ENCODE data around the gene TTC34.
"Not testable (repeated sequence)": the region's sequence is repeated elsewhere in the genome, so short reads cannot be mapped to it uniquely, and the experiment has no call there.

Gene TTC34

GRCh38 chr1:2659806-2660205, 141.7 kb downstream of the TTC34 start:
- not testable (repeated sequence) for H3K4me3 ChIP-seq (ENCODE audit: low read length); DNase-seq (ENCODE audit: low read depth)

- DNase-seq (ENCODE audit: low read depth); H3K4me3 ChIP-seq (ENCODE audit: low read length): not testable (repeated sequence)
Measured at GRCh38 chr1:2657909-2658308, 143.6 kb downstream of the TTC34 start.

GRCh38 chr1:2657124-2657523, 144.4 kb downstream of the TTC34 start:
- not testable (repeated sequence) for H3K4me3 ChIP-seq (ENCODE audit: low read length); DNase-seq (ENCODE audit: low read depth)

GRCh38 chr1:2655598-2656434, 145.7 kb downstream of the TTC34 start:
- not testable (repeated sequence) for DNase-seq (ENCODE audit: low read depth); H3K4me3 ChIP-seq (ENCODE audit: low read length)

GRCh38 chr1:2654443-2654948, 147.0 kb downstream of the TTC34 start:
- not testable (repeated sequence) for DNase-seq (ENCODE audit: low read depth); H3K4me3 ChIP-seq (ENCODE audit: low read length)

- DNase-seq (ENCODE audit: low read depth), result peak; percentile 17
- H3K4me3 ChIP-seq (ENCODE audit: low read length), result not testable (repeated sequence)
Measured at GRCh38 chr1:2653741-2654442, 147.6 kb downstream of the TTC34 start.

- not testable (repeated sequence) for H3K4me3 ChIP-seq (ENCODE audit: low read length); DNase-seq (ENCODE audit: low read depth)
Measured at GRCh38 chr1:2652926-2653571, 148.4 kb downstream of the TTC34 start.

- H3K4me3 ChIP-seq (ENCODE audit: low read length); DNase-seq (ENCODE audit: low read depth): not testable (repeated sequence)
Measured at GRCh38 chr1:2652152-2652925, 149.2 kb downstream of the TTC34 start.

- DNase-seq (ENCODE audit: low read depth), result no peak
- no peak overlapping the region for H3K4me3 ChIP-seq (ENCODE audit: low read length)
- no peak for TF ChIP-seq CTCF (conservative IDR thresholded peaks at IDR 0.05; ENCODE audit: low read length)
Measured at GRCh38 chr1:2650967-2651645, 150.4 kb downstream of the TTC34 start.

- DNase-seq (ENCODE audit: low read depth), result no peak
- H3K4me3 ChIP-seq (ENCODE audit: low read length), result no peak overlapping the region
- TF ChIP-seq CTCF (conservative IDR thresholded peaks at IDR 0.05; ENCODE audit: low read length), result no peak
Measured at GRCh38 chr1:2646837-2647236, 154.7 kb downstream of the TTC34 start.

- TF ChIP-seq CTCF (conservative IDR thresholded peaks at IDR 0.05; ENCODE audit: low read length), result no peak
- no peak for DNase-seq (ENCODE audit: low read depth)
- H3K4me3 ChIP-seq (ENCODE audit: low read length), result no peak overlapping the region
Measured at GRCh38 chr1:2645776-2646175, 155.7 kb downstream of the TTC34 start.
